ENCODE results near the gene KRTAP2-4. TPM values are rescaled to one million over a fixed set of nuclear protein-coding genes. Genes with fewer than 3 reads are reported as not detected.

Gene KRTAP2-4
- total RNA-seq, 1 experiment from 2014 or later: not detected

GRCh38 chr17:41020336-41020735 lies 45.3 kb downstream of the KRTAP2-4 start:
- Histone ChIP-seq H3K36me3 (ENCODE audit: insufficient read depth, low read length, poor library complexity, severe bottlenecking) (no peaks in the 10 kb centered on the region), H3K9me3 (ENCODE audit: low read depth, low read length, poor library complexity, severe bottlenecking) (no peaks in the 10 kb centered on the region), H3K27me3 (replicated peaks; ENCODE audit: insufficient read depth, low read depth, low read length, poor library complexity) (no peaks in the 10 kb centered on the region), H3K27ac (ENCODE audit: low read depth, low read length, poor library complexity, severe bottlenecking) (no peak overlapping the region), H3K4me3 (ENCODE audit: low read depth, low read length, poor library complexity, severe bottlenecking) (no peak overlapping the region), H3K4me1 (ENCODE audit: insufficient read depth, low read length, poor library complexity, severe bottlenecking) (no peaks in the 10 kb centered on the region)
- ChIA-PET POLR2A (ENCODE audit: low non-redundant PET) (no interaction called here), CTCF (no interaction called here)
- TF ChIP-seq EZH2 (IDR thresholded peaks at IDR 0.05; ENCODE audit: borderline replicate concordance, low read depth, low read length, poor library complexity, severe bottlenecking): no peak
- TF ChIP-seq, protein P1, sequence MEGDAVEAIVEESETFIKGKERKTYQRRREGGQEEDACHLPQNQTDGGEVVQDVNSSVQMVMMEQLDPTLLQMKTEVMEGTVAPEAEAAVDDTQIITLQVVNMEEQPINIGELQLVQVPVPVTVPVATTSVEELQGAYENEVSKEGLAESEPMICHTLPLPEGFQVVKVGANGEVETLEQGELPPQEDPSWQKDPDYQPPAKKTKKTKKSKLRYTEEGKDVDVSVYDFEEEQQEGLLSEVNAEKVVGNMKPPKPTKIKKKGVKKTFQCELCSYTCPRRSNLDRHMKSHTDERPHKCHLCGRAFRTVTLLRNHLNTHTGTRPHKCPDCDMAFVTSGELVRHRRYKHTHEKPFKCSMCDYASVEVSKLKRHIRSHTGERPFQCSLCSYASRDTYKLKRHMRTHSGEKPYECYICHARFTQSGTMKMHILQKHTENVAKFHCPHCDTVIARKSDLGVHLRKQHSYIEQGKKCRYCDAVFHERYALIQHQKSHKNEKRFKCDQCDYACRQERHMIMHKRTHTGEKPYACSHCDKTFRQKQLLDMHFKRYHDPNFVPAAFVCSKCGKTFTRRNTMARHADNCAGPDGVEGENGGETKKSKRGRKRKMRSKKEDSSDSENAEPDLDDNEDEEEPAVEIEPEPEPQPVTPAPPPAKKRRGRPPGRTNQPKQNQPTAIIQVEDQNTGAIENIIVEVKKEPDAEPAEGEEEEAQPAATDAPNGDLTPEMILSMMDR (conservative IDR thresholded peaks at IDR 0.05; ENCODE audit: low read depth, low read length): no peak
- BruUV-seq (replicated peaks): no TSS peak
- DNase-seq (ENCODE audit: low spot score): no peak
- intact Hi-C loops (cut with micrococcal nuclease; ENCODE audit: unreplicated experiment): no loop called here

DNA sequence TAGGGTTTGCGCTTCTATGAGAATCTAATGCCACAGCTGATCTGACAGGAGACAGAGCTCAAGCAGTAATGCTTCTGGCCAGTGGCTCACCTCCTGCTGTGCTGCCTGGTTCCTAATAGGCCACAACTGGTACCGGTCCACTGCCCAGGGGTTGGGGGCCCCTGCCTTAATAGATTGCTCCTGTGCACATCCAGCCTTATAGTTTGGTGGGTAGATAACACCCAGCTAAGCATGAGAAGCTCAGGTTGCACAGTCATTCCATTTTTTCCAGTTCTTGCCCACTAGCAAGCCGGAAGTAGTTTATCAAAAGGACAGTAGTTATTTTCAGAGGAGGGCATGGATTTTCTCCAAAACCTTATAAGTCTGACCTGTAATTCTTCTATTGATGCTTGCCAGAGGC lies 46.3 kb downstream of the KRTAP2-4 start:
- Histone ChIP-seq H3K27me3 (replicated peaks; ENCODE audit: insufficient read depth, low read depth, low read length, poor library complexity) (no peaks in the 10 kb centered on the region), H3K9me3 (ENCODE audit: low read depth, low read length, poor library complexity, severe bottlenecking) (no peaks in the 10 kb centered on the region), H3K4me3 (ENCODE audit: low read depth, low read length, poor library complexity, severe bottlenecking) (no peak overlapping the region), H3K27ac (ENCODE audit: low read depth, low read length, poor library complexity, severe bottlenecking) (no peak overlapping the region), H3K36me3 (ENCODE audit: insufficient read depth, low read length, poor library complexity, severe bottlenecking) (no peaks in the 10 kb centered on the region), H3K4me1 (ENCODE audit: insufficient read depth, low read length, poor library complexity, severe bottlenecking) (no peaks in the 10 kb centered on the region)
- DNase-seq (ENCODE audit: low spot score): no peak
- ChIA-PET POLR2A (ENCODE audit: low non-redundant PET) (interaction anchor here (0.5 kb wide), 1 partner anchor 15 kb away, joined by 3 read pairs; no protein-coding TSS in a partner anchor), CTCF (no interaction called here)
- intact Hi-C loops (cut with micrococcal nuclease; ENCODE audit: unreplicated experiment): no loop called here
- TF ChIP-seq EZH2 (IDR thresholded peaks at IDR 0.05; ENCODE audit: borderline replicate concordance, low read depth, low read length, poor library complexity, severe bottlenecking): no peak
- TF ChIP-seq, protein P1 (conservative IDR thresholded peaks at IDR 0.05; ENCODE audit: low read depth, low read length): no peak
- BruUV-seq (replicated peaks): no TSS peak

- CTCF ChIA-PET: no interaction called here
- POLR2A ChIA-PET (ENCODE audit: low non-redundant PET): no interaction called here
- BruUV-seq (replicated peaks): no TSS peak
- H3K27ac ChIP-seq (ENCODE audit: low read depth, low read length, poor library complexity, severe bottlenecking): no peak overlapping the region
- H3K36me3 ChIP-seq (ENCODE audit: insufficient read depth, low read length, poor library complexity, severe bottlenecking): no peaks in the 10 kb centered on the region
- no peak for DNase-seq (ENCODE audit: low spot score)
- intact Hi-C loops (cut with micrococcal nuclease; ENCODE audit: unreplicated experiment): no loop called here
- H3K27me3 ChIP-seq (replicated peaks; ENCODE audit: insufficient read depth, low read depth, low read length, poor library complexity): no peaks in the 10 kb centered on the region
- no peak overlapping the region for H3K4me3 ChIP-seq (ENCODE audit: low read depth, low read length, poor library complexity, severe bottlenecking)
- no peaks in the 10 kb centered on the region for H3K4me1 ChIP-seq (ENCODE audit: insufficient read depth, low read length, poor library complexity, severe bottlenecking)
- TF ChIP-seq EZH2 (IDR thresholded peaks at IDR 0.05; ENCODE audit: borderline replicate concordance, low read depth, low read length, poor library complexity, severe bottlenecking): no peak
- TF ChIP-seq, protein P1 (conservative IDR thresholded peaks at IDR 0.05; ENCODE audit: low read depth, low read length): no peak
- no peaks in the 10 kb centered on the region for H3K9me3 ChIP-seq (ENCODE audit: low read depth, low read length, poor library complexity, severe bottlenecking)
Observed at GRCh38 chr17:41018541-41018940, 47.1 kb downstream of the KRTAP2-4 start.
